Skeletal muscle tissue (tissue), 5 donors: ENCODE measurements around the gene ACOT9. TPM values are rescaled to one million over a fixed set of nuclear protein-coding genes. Genes with fewer than 3 reads are reported as not detected.

Experiments used
- H3K27ac ChIP-seq: one replicate; pipeline ENCODE4 v1.7.0; 2013; ENCODE audit warnings: mild to moderate bottlenecking, low read depth, low read length, inconsistent platforms
- H3K27me3 ChIP-seq, 3 donors: one replicate each; pipeline ENCODE4 v1.7.0; 2013; ENCODE audit warnings: low read length in 3 of 3; ENCODE audit not compliant: control insufficient read depth in 3 of 3, insufficient read depth in 3 of 3
- H3K36me3 ChIP-seq, 3 donors: one replicate each; pipeline ENCODE4 v1.7.0; 2013; ENCODE audit warnings: low read length in 3 of 3; ENCODE audit not compliant: control insufficient read depth in 3 of 3, insufficient read depth in 3 of 3
- H3K4me1 ChIP-seq, 3 donors: one replicate each; pipeline ENCODE4 v1.7.0; 2013; ENCODE audit warnings: low read length in 3 of 3, mild to moderate bottlenecking in 3 of 3; ENCODE audit not compliant: control insufficient read depth in 3 of 3, insufficient read depth in 3 of 3
- H3K4me3 ChIP-seq, 3 donors: one replicate each; pipeline ENCODE4 v1.7.0; 2013; ENCODE audit warnings: low read length in 3 of 3
- H3K9ac ChIP-seq, 3 donors: one replicate each; pipeline ENCODE4 v1.7.0; 2013; ENCODE audit warnings: low read length in 3 of 3, mild to moderate bottlenecking in 3 of 3, moderate library complexity in 2 of 3, low read depth in 1 of 3
- H3K9me3 ChIP-seq, 3 donors: one replicate each; pipeline ENCODE4 v1.7.0; 2013; ENCODE audit warnings: low read length in 3 of 3; ENCODE audit not compliant: control insufficient read depth in 3 of 3
- small RNA-seq: library from RNA; depleted of rRNA; stranded (forward); fragments of <200 nt; gene quantifications from one replicate; pipeline ENCODE3, GENCODE V24; 2014
- total RNA-seq: library from RNA; depleted of rRNA; stranded (reverse); fragments of >200 nt; gene quantifications from one replicate; pipeline ENCODE4 v1.2.3, GENCODE V29; 2014
- donor health status: Osteomylitis.

Gene ACOT9
- total RNA-seq, 1 donor from 2014 or later, result 43.8 TPM

DNA sequence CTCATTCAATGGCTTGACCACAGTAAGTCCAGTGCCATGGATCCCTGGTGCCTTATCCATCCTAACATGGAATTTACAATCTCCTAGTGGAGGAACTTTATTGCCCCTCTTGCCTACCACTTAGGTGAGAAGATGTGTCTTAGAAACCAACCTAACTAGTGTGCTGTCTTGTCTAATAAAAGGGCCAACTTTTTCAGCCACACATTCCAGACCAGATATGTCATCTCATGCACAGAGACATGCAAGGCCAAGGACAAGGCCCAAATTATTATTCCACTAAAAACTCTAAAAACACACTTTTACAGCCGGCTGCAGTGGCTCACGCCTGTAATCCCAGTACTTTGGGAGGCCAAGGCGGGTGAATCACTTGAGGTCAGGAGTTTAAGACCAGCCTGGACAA is 86.4 kb downstream of the ACOT9 start:
- Histone ChIP-seq H3K4me1 (no peaks in the 10 kb centered on the region), H3K36me3 (no peaks in the 10 kb centered on the region), H3K27me3 (peaks cover 0 to 3% (median 0%) of the 10 kb centered on the region in 3 donors), H3K9ac (no peak overlapping the region), H3K4me3 (no peak overlapping the region), H3K9me3 (no peaks in the 10 kb centered on the region), H3K27ac (no peak overlapping the region)

DNA sequence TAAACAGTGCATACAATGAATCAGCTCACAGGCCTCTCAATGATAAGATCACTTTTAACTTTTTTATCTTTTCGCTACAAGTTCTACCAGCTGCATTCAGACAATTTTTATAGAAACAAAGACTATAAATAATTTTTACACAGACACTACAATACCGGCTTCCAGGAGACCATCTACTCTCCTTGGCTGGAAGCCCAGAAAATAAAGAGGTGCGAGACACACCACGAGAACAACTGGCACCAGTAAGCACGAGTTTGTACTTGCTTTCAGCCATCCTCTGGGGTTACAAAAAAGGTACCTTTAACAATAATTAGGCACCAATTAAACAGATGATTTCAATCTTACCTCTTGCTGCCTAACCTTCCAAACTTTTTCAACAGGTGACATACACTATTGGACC is 87.0 kb downstream of the ACOT9 start:
- no peaks in the 10 kb centered on the region for H3K9me3 ChIP-seq
- no peak overlapping the region for H3K9ac ChIP-seq
- no peaks in the 10 kb centered on the region for H3K36me3 ChIP-seq
- H3K27me3 ChIP-seq, result peaks cover 0 to 3% (median 0%) of the 10 kb centered on the region in 3 donors
- no peak overlapping the region for H3K27ac ChIP-seq
- H3K4me1 ChIP-seq, result no peaks in the 10 kb centered on the region
- H3K4me3 ChIP-seq, result no peak overlapping the region

Small RNAs within 50 kb of the gene (small RNA-seq; reads per million reads assigned to genes)
- gene RF00019, result not detected

Other genes with a start within 250 kb of the ACOT9 start
- 146 TPM for gene PRDX4, start 75.8 kb downstream of the ACOT9 start, total RNA-seq
- gene SAT1, start 39.9 kb upstream of the ACOT9 start, total RNA-seq, result 26.1 TPM
- gene APOO, start 164.7 kb upstream of the ACOT9 start, total RNA-seq, result 13.0 TPM
- gene CXorf58, start 164.7 kb upstream of the ACOT9 start, total RNA-seq, result not detected